IMR-90 (cell line): ENCODE data around the gene STYXL1. TPM values are rescaled to one million over a fixed set of nuclear protein-coding genes. Genes with fewer than 3 reads are reported as not detected.

Source experiments
- ATAC-seq: fragments of 200-7000 bp; cut with Tn5 transposase; 2 replicates; pipeline ENCODE4 v1.9.1; 2020; ENCODE audit warnings: low read depth, mild to moderate bottlenecking, moderate library complexity
- BruUV-seq: library from RNA; stranded (reverse); fragments of 400-500 nt; replicated peaks from 2 replicates; lab custom pipeline; 2021; lab: Mats Ljungman, UMichigan
- CTCF ChIA-PET: fragments of 300-600 bp; formaldehyde crosslinking; extraction: SDS; loops from one replicate; lab custom pipeline; 2021; ENCODE audit warnings: antibody characterized with exemption; lab: Yijun Ruan, JAX
- POLR2A ChIA-PET: fragments of 300-600 bp; sonication (Branson Sonifier 250); formaldehyde crosslinking; loops from one replicate; lab custom pipeline; 2022; ENCODE audit warnings: antibody characterized with exemption; ENCODE audit not compliant: unreplicated experiment; lab: Charles Lee
- DNase-seq: peaks from one replicate; pipeline ENCODE4 v3.0.0; 2013
- H2AFZ ChIP-seq: replicated peaks from 2 replicates; pipeline ENCODE3; 2013; ENCODE audit warnings: low read length, mild to moderate bottlenecking; ENCODE audit not compliant: poor library complexity
- H2AK5ac ChIP-seq: 2 replicates; pipeline ENCODE4 v1.6.1; 2013; ENCODE audit warnings: low read depth, low read length, inconsistent platforms
- H2AK9ac ChIP-seq: replicated peaks from 2 replicates; pipeline ENCODE3; 2013; ENCODE audit warnings: mild to moderate bottlenecking, low read depth, low read length, moderate library complexity; ENCODE audit not compliant: poor library complexity
- H2BK120ac ChIP-seq: 2 replicates; pipeline ENCODE4 v1.6.1; 2013; ENCODE audit warnings: low read depth, low read length, inconsistent platforms
- H2BK15ac ChIP-seq: 3 replicates; pipeline ENCODE4 v1.6.1; 2013; ENCODE audit warnings: low read depth, low read length, inconsistent platforms
- H2BK20ac ChIP-seq: 2 replicates; pipeline ENCODE4 v1.6.1; 2013; ENCODE audit warnings: low read depth, mild to moderate bottlenecking, inconsistent platforms, low read length, moderate library complexity
- H2BK5ac ChIP-seq: 2 replicates; pipeline ENCODE4 v1.6.1; 2013; ENCODE audit warnings: mild to moderate bottlenecking, low read depth, low read length, inconsistent platforms; ENCODE audit not compliant: poor library complexity, severe bottlenecking
- H3K14ac ChIP-seq: replicated peaks from 2 replicates; pipeline ENCODE4 v1.6.1; 2013; ENCODE audit warnings: low read depth, low read length, inconsistent platforms
- H3K18ac ChIP-seq: 2 replicates; pipeline ENCODE4 v1.6.1; 2013; ENCODE audit warnings: low read depth, low read length, control low read depth
- H3K23ac ChIP-seq: 2 replicates; pipeline ENCODE4 v1.6.1; 2013; ENCODE audit warnings: low read depth, low read length, inconsistent platforms
- H3K27ac ChIP-seq: 2 replicates; pipeline ENCODE4 v1.5.1; 2013; ENCODE audit warnings: mild to moderate bottlenecking, control low read depth, low read length; ENCODE audit not compliant: insufficient read depth
- H3K27me3 ChIP-seq: 2 replicates; pipeline ENCODE4 v1.6.1; 2013; ENCODE audit warnings: low read length; ENCODE audit not compliant: control insufficient read depth, insufficient read depth
- H3K36me3 ChIP-seq: 2 replicates; pipeline ENCODE4 v1.6.1; 2013; ENCODE audit warnings: low read length, mixed read lengths; ENCODE audit not compliant: control insufficient read depth, insufficient read depth
- H3K4ac ChIP-seq: 2 replicates; pipeline ENCODE4 v1.6.1; 2013; ENCODE audit warnings: low read depth, low read length, inconsistent platforms
- H3K4me1 ChIP-seq: 2 replicates; pipeline ENCODE4 v1.6.1; 2013; ENCODE audit warnings: low read length, mixed read lengths; ENCODE audit not compliant: control insufficient read depth, insufficient read depth
- H3K4me2 ChIP-seq: 2 replicates; pipeline ENCODE4 v1.6.1; 2013; ENCODE audit warnings: low read depth, mild to moderate bottlenecking, control low read depth, low read length, moderate library complexity
- H3K4me3 ChIP-seq: 2 replicates; pipeline ENCODE4 v1.5.1; 2013; ENCODE audit warnings: low read depth, mild to moderate bottlenecking, control low read depth, low read length, moderate library complexity; ENCODE audit not compliant: insufficient read depth
- H3K56ac ChIP-seq: 2 replicates; pipeline ENCODE4 v1.6.1; 2013; ENCODE audit warnings: low read length, inconsistent platforms; ENCODE audit not compliant: insufficient read depth; ENCODE audit errors: extremely low read depth
- H3K79me1 ChIP-seq, 2 experiments: 2 replicates each; pipeline ENCODE4 v1.6.1; 2013; ENCODE audit warnings: low read length in 2 of 2, inconsistent platforms in 1 of 2, low read depth in 1 of 2
- H3K9ac ChIP-seq: 2 replicates; pipeline ENCODE4 v1.6.1; 2013; ENCODE audit warnings: low read depth, low read length, control low read depth
- H3K9me1 ChIP-seq: 2 replicates; pipeline ENCODE4 v1.6.1; 2013; ENCODE audit warnings: low read length, inconsistent platforms; ENCODE audit not compliant: insufficient read depth
- H3K9me3 ChIP-seq: 2 replicates; pipeline ENCODE4 v1.6.1; 2013; ENCODE audit warnings: low read length; ENCODE audit not compliant: control insufficient read depth, insufficient read depth
- H4K20me1 ChIP-seq: 2 replicates; pipeline ENCODE4 v1.6.1; 2013; ENCODE audit warnings: low read length, inconsistent platforms; ENCODE audit not compliant: insufficient read depth
- H4K5ac ChIP-seq: 2 replicates; pipeline ENCODE4 v1.6.1; 2013; ENCODE audit warnings: mild to moderate bottlenecking, low read depth, low read length, control low read depth
- H4K8ac ChIP-seq, 2 experiments: 2 replicates each; pipeline ENCODE4 v1.6.1; 2013; ENCODE audit warnings: low read depth in 2 of 2, low read length in 2 of 2, control low read depth in 1 of 2, inconsistent platforms in 1 of 2
- H4K91ac ChIP-seq: 2 replicates; pipeline ENCODE4 v1.6.1; 2013; ENCODE audit warnings: low read depth, low read length, inconsistent platforms; ENCODE audit not compliant: insufficient read depth
- BHLHE40 ChIP-seq: fragments of 150-350 bp; IDR thresholded peaks from 2 replicates; pipeline ENCODE4 v1.6.1; 2016; ENCODE audit warnings: mild to moderate bottlenecking, low read depth, low read length
- CEBPB ChIP-seq: IDR thresholded peaks from 2 replicates; pipeline ENCODE4 v1.6.1; 2012; ENCODE audit warnings: low read depth, low read length, improper control_type of control experiment
- CHD1 ChIP-seq: IDR thresholded peaks from 2 replicates; pipeline ENCODE4 v1.6.1; 2012; ENCODE audit warnings: low read depth, low read length, improper control_type of control experiment
- FOS ChIP-seq: fragments of 150-350 bp; IDR thresholded peaks from 2 replicates; pipeline ENCODE4 v1.6.1; 2016; ENCODE audit warnings: low read depth, low read length
- MAFK ChIP-seq: IDR thresholded peaks from 2 replicates; pipeline ENCODE4 v1.6.1; 2012; ENCODE audit warnings: low read depth, low read length, improper control_type of control experiment
- MXI1 ChIP-seq: IDR thresholded peaks from 2 replicates; pipeline ENCODE4 v1.6.1; 2012; ENCODE audit warnings: low read depth, mild to moderate bottlenecking, low read length, moderate library complexity, borderline replicate concordance
- RAD21 ChIP-seq: IDR thresholded peaks from 2 replicates; pipeline ENCODE4 v1.6.1; 2012; ENCODE audit warnings: low read length, improper control_type of control experiment
- RCOR1 ChIP-seq: IDR thresholded peaks from 2 replicates; pipeline ENCODE4 v1.6.1; 2012; ENCODE audit warnings: mild to moderate bottlenecking, low read length, improper control_type of control experiment; ENCODE audit not compliant: insufficient replicate concordance
- RFX5 ChIP-seq: IDR thresholded peaks from 2 replicates; pipeline ENCODE4 v1.8.0; 2012; ENCODE audit warnings: low read depth, mild to moderate bottlenecking, low read length, moderate library complexity
- WGBS, 2 experiments: methylation state at CpG; one replicate each; pipeline versions ENCODE4 v1.1.5 to v1.1.7; 2013; ENCODE audit warnings: missing lambda C conversion rate in 2 of 2; ENCODE audit not compliant: insufficient read length in 1 of 2; ENCODE audit errors: extremely low coverage in 2 of 2; 5-methylcytosine and 5-hydroxymethylcytosine counted together
- dilution Hi-C: fragments of 300-500 bp; cut with HindIII; formaldehyde crosslinking; loops from one replicate; pipeline ENCODE4 v1.14.3; 2018; ENCODE audit warnings: low sequenced_read_pairs; ENCODE audit not compliant: unreplicated experiment
- in situ Hi-C: fragments of 300-500 bp; cut with MboI; formaldehyde crosslinking; loops from 3 replicates; pipeline ENCODE4 v1.14.3; 2019; ENCODE audit warnings: low sequenced_read_pairs, inconsistent platforms, mixed read lengths
- intact Hi-C: fragments of 100-400 bp; cut with micrococcal nuclease; formaldehyde crosslinking; loops from 2 replicates; pipeline ENCODE4 v1.10.0; 2022
- polyA plus RNA-seq, 3 experiments: library from polyadenylated mRNA; depleted of rRNA; stranded (reverse); fragments of >200 nt; gene quantifications; 2 replicates each; pipeline ENCODE4 v1.2.3, GENCODE V29; 2012; ENCODE audit warnings: low replicate concordance in 1 of 3
- total RNA-seq: library from RNA; depleted of rRNA; stranded (reverse); fragments of >200 nt; gene quantifications from 2 replicates; pipeline ENCODE4 v1.2.3, GENCODE V29; 2012
- TF ChIP-seq, protein P1 (sequence below): fragments of 150-350 bp; IDR thresholded peaks from 2 replicates; pipeline ENCODE4 v1.6.1; 2016; ENCODE audit warnings: low read depth, mild to moderate bottlenecking, low read length, moderate library complexity, borderline replicate concordance
- TF ChIP-seq, protein P2 (sequence below): fragments of 150-350 bp; IDR thresholded peaks from 2 replicates; pipeline ENCODE4 v1.6.1; 2017; ENCODE audit warnings: mild to moderate bottlenecking, antibody characterized with exemption, low read length, low read depth

STYXL1 gene
- total and polyA plus RNA-seq, 2 of the 4 experiments (the other 2 are of a cell fraction) = 66.1 to 73.8 TPM

DNA sequence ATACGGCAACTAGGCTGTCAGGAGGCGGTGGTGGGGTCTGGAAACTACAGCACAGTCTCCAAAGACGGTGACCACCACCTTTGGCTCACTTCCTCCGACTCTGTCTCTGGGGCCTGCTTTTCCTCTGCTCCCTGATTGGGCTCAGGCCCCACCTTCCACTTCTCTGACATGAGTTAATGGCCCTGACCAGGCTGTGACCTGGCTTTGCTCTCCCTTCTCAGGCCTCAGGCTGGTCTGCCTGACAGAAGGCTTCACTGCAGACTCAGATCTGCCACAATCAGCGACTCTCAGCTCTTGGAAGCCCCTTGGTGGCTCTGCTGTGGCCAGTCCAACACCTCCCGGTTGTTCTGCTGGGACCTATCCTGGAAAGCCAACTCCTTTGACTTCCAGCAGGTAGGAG, 7.7 kb downstream of the STYXL1 start:
- ATAC-seq = no peak
- BruUV-seq = no TSS peak
- dilution Hi-C loops = no loop called here
- in situ Hi-C loops = loop anchor here (25.0 kb wide), 1 partner anchor 503 kb away; no protein-coding TSS in a partner anchor
- H4K91ac ChIP-seq = no peak overlapping the region
- no peak overlapping the region for H3K4me3 ChIP-seq
- no peak overlapping the region for H3K23ac ChIP-seq
- WGBS, 2 experiments = 96% methylated on average over 4 of the region's 6 CpGs; no CpG with 5 or more reads in 1 of the 2 experiments
- TF ChIP-seq RCOR1 (no peak), MAFK (no peak), RAD21 (no peak), CEBPB (no peak), BHLHE40 (no peak), RFX5 (no peak), MXI1 (no peak), CHD1 (no peak), FOS (no peak)
- TF ChIP-seq, protein P1, sequence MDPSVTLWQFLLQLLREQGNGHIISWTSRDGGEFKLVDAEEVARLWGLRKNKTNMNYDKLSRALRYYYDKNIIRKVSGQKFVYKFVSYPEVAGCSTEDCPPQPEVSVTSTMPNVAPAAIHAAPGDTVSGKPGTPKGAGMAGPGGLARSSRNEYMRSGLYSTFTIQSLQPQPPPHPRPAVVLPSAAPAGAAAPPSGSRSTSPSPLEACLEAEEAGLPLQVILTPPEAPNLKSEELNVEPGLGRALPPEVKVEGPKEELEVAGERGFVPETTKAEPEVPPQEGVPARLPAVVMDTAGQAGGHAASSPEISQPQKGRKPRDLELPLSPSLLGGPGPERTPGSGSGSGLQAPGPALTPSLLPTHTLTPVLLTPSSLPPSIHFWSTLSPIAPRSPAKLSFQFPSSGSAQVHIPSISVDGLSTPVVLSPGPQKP = no peak
- TF ChIP-seq, protein P2, sequence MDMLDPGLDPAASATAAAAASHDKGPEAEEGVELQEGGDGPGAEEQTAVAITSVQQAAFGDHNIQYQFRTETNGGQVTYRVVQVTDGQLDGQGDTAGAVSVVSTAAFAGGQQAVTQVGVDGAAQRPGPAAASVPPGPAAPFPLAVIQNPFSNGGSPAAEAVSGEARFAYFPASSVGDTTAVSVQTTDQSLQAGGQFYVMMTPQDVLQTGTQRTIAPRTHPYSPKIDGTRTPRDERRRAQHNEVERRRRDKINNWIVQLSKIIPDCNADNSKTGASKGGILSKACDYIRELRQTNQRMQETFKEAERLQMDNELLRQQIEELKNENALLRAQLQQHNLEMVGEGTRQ = no peak
- no peak overlapping the region for H3K18ac ChIP-seq
- no peak overlapping the region for H3K27ac ChIP-seq
- ChIA-PET CTCF (interaction anchor here (0.6 kb wide), 1 partner anchor 29 kb away, joined by 3 read pairs; no protein-coding TSS in a partner anchor), POLR2A (no interaction called here)
- H3K14ac ChIP-seq = no peak overlapping the region
- H2AK9ac ChIP-seq = peak overlapping the region; percentile 55
- H4K5ac ChIP-seq = no peak overlapping the region
- intact Hi-C loops = no loop called here
- no peak overlapping the region for H2BK15ac ChIP-seq
- no peak overlapping the region for H4K8ac ChIP-seq
- peaks cover 28% of the 10 kb centered on the region for H3K9me1 ChIP-seq
- peaks cover 6% of the 10 kb centered on the region for H3K4me1 ChIP-seq
- no peak for DNase-seq
- no peaks in the 10 kb centered on the region for H3K27me3 ChIP-seq
- H2BK5ac ChIP-seq = no peak overlapping the region
- H2AK5ac ChIP-seq = no peak overlapping the region
- H4K20me1 ChIP-seq = peaks cover 14% of the 10 kb centered on the region
- H3K36me3 ChIP-seq = peaks cover 8% of the 10 kb centered on the region
- no peak overlapping the region for H3K4ac ChIP-seq
- peaks cover 12 to 67% of the 10 kb centered on the region in 2 experiments for H3K79me1 ChIP-seq
- H2AFZ ChIP-seq = no peak overlapping the region
- no peak overlapping the region for H3K9ac ChIP-seq
- no peaks in the 10 kb centered on the region for H3K9me3 ChIP-seq
- no peak overlapping the region for H3K56ac ChIP-seq
- no peak overlapping the region for H2BK120ac ChIP-seq
- no peak overlapping the region for H3K4me2 ChIP-seq
- no peak overlapping the region for H2BK20ac ChIP-seq
